Liver (tissue), 9 donors: ENCODE results near the gene PHGDH. TPM values are rescaled to one million over a fixed set of nuclear protein-coding genes. Genes with fewer than 3 reads are reported as not detected.

ENCODE experiments used
- DNase-seq: peaks from one replicate; pipeline ENCODE4 v3.0.0-alpha.2; 2017; ENCODE audit warnings: low spot score
- H3K27ac ChIP-seq, 2 donors: one replicate each; pipeline ENCODE4 v1.7.0; 2013; ENCODE audit warnings: inconsistent platforms in 2 of 2, low read length in 2 of 2, control low read depth in 1 of 2, low read depth in 1 of 2, mild to moderate bottlenecking in 1 of 2
- H3K27me3 ChIP-seq, 4 donors: one replicate each; pipeline versions ENCODE4 v1.6.1 to v1.7.0; 2013; ENCODE audit warnings: low read length in 3 of 4, inconsistent platforms in 1 of 4, mild to moderate bottlenecking in 1 of 4, moderate library complexity in 1 of 4; ENCODE audit not compliant: control insufficient read depth in 4 of 4, insufficient read depth in 4 of 4
- H3K36me3 ChIP-seq, 4 donors: one replicate each; pipeline versions ENCODE4 v1.6.1 to v1.7.0; 2013; ENCODE audit warnings: low read length in 3 of 4, mild to moderate bottlenecking in 3 of 4, low read depth in 1 of 4, moderate library complexity in 1 of 4; ENCODE audit not compliant: control insufficient read depth in 4 of 4, insufficient read depth in 3 of 4
- H3K4me1 ChIP-seq, 4 donors: one replicate each; pipeline versions ENCODE4 v1.6.1 to v1.7.0; 2013; ENCODE audit warnings: low read length in 3 of 4, mild to moderate bottlenecking in 3 of 4, moderate library complexity in 1 of 4; ENCODE audit not compliant: control insufficient read depth in 4 of 4, insufficient read depth in 4 of 4
- H3K4me3 ChIP-seq, 3 donors: one replicate each; pipeline versions ENCODE4 v1.6.1 to v1.7.0; 2013; ENCODE audit warnings: low read length in 3 of 3, control low read depth in 1 of 3, low read depth in 1 of 3, mild to moderate bottlenecking in 1 of 3
- H3K9ac ChIP-seq, 2 donors: one replicate each; pipeline ENCODE4 v1.7.0; 2013; ENCODE audit warnings: low read length in 2 of 2, mild to moderate bottlenecking in 2 of 2, moderate library complexity in 2 of 2, control low read depth in 1 of 2, low read depth in 1 of 2
- H3K9me3 ChIP-seq, 4 donors: one replicate each; pipeline versions ENCODE4 v1.6.1 to v1.7.0; 2013; ENCODE audit warnings: low read length in 3 of 4; ENCODE audit not compliant: control insufficient read depth in 4 of 4
- EGR1 ChIP-seq, 2 donors: IDR thresholded peaks; 2 replicates each; pipeline ENCODE4 v1.6.1; 2016 to 2018; ENCODE audit warnings: antibody characterized with exemption in 2 of 2, low read depth in 2 of 2
- FOXA1 ChIP-seq: IDR thresholded peaks from 2 replicates; pipeline ENCODE4 v1.6.1; 2016; ENCODE audit warnings: antibody characterized with exemption
- FOXA2 ChIP-seq: IDR thresholded peaks from 2 replicates; pipeline ENCODE4 v1.6.1; 2016; ENCODE audit warnings: antibody characterized with exemption
- HNF4A ChIP-seq, 2 donors: conservative IDR thresholded peaks; 2 replicates each; pipeline ENCODE4 v1.6.1; 2016; ENCODE audit warnings: antibody characterized with exemption in 2 of 2, mild to moderate bottlenecking in 2 of 2
- HNF4G ChIP-seq: IDR thresholded peaks from 2 replicates; pipeline ENCODE4 v1.6.1; 2016; ENCODE audit warnings: antibody characterized with exemption
- JUND ChIP-seq, 2 donors: IDR thresholded peaks; 2 replicates each; pipeline ENCODE4 v1.6.1; 2016; ENCODE audit warnings: antibody characterized with exemption in 2 of 2
- NR2F2 ChIP-seq: IDR thresholded peaks from 2 replicates; pipeline ENCODE4 v1.6.1; 2016; ENCODE audit warnings: antibody characterized with exemption
- RAD21 ChIP-seq, 2 donors: IDR thresholded peaks; 2 replicates each; pipeline ENCODE4 v1.6.1; 2016; ENCODE audit warnings: antibody characterized with exemption in 2 of 2, mild to moderate bottlenecking in 2 of 2
- RXRA ChIP-seq, 2 donors: IDR thresholded peaks; 2 replicates each; pipeline ENCODE4 v1.6.1; 2017 to 2018; ENCODE audit warnings: antibody characterized with exemption in 2 of 2, mild to moderate bottlenecking in 1 of 2
- SP1 ChIP-seq: IDR thresholded peaks from 2 replicates; pipeline ENCODE4 v1.6.1; 2018; ENCODE audit warnings: antibody characterized with exemption, mild to moderate bottlenecking
- TAF1 ChIP-seq: conservative IDR thresholded peaks from 2 replicates; pipeline ENCODE4 v1.6.1; 2016; ENCODE audit warnings: antibody characterized with exemption, mild to moderate bottlenecking
- YY1 ChIP-seq: IDR thresholded peaks from 2 replicates; pipeline ENCODE4 v1.6.1; 2016; ENCODE audit warnings: antibody characterized with exemption, mild to moderate bottlenecking
- WGBS: extraction: QIAGEN DNeasy Blood & Tissue Kit; methylation state at CpG from one replicate; pipeline ENCODE4 v1.1.7; 2013; 5-methylcytosine and 5-hydroxymethylcytosine counted together
- polyA plus RNA-seq, 2 donors: library from polyadenylated mRNA; stranded (reverse) in 1 of 2; unstranded in 1 of 2; fragments of 200-250 nt in 1 of 2; fragments of >200 nt in 1 of 2; fragmentation: Nextera tagmentation in 1 of 2; extraction: Ambion mirVana in 1 of 2; gene quantifications; one replicate each; pipeline versions ENCODE4 v1.2.1 to v1.2.3, GENCODE V29; 2013 to 2015
- total RNA-seq, 2 donors: library from RNA; depleted of rRNA; stranded (reverse); fragments of >200 nt; gene quantifications; one replicate each; pipeline ENCODE4 v1.2.3, GENCODE V29; 2014
- TF ChIP-seq, protein P1 (sequence below): fragments of 150-350 bp; IDR thresholded peaks from 2 replicates; pipeline ENCODE4 v1.5.1; 2017; ENCODE audit warnings: improper control_type of control experiment, low read depth, low read length; ENCODE audit not compliant: missing input control
- TF ChIP-seq, protein P2 (sequence below): IDR thresholded peaks from 2 replicates; pipeline ENCODE4 v1.6.1; 2016; ENCODE audit warnings: antibody characterized with exemption, mild to moderate bottlenecking
- TF ChIP-seq, protein P3 (sequence below): IDR thresholded peaks from 2 replicates; pipeline ENCODE4 v1.6.1; 2016; ENCODE audit warnings: antibody characterized with exemption
- TF ChIP-seq, protein P4 (sequence below): IDR thresholded peaks from 2 replicates; pipeline ENCODE4 v1.6.1; 2016; ENCODE audit warnings: antibody characterized with exemption
- TF ChIP-seq, protein P5 (sequence below): IDR thresholded peaks from 2 replicates; pipeline ENCODE4 v1.6.1; 2016; ENCODE audit warnings: antibody characterized with exemption
- donor health status: healthy.
- donor health status: healthy.
- donor health status: healthy.
- donor health status: healthy.
- donor health status: healthy.

PHGDH gene
- total and polyA plus RNA-seq, 4 donors, result 48.0 to 178 (median 80.5) TPM

DNA sequence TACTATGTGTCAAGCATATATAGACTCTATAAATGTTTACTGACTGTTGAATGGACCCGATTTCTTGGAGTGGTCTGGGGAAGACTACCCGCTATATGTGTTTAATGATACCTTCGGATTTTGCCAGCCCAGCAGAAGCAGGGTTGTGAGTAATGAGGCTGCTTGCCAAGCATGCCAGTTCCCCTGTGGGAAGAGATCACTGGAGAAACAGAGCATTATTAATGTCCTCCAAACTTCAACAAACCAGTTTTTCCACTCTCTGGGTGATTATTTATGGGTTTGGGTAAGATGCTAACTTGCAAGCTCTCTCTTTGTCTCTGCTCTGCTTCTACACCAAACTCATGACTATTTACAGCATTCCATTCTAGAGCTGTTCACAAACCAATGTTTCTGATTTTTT lies 25.1 kb upstream of the PHGDH start:
- peak; percentile 11 for TF ChIP-seq SP1
- TF ChIP-seq, protein P1, sequence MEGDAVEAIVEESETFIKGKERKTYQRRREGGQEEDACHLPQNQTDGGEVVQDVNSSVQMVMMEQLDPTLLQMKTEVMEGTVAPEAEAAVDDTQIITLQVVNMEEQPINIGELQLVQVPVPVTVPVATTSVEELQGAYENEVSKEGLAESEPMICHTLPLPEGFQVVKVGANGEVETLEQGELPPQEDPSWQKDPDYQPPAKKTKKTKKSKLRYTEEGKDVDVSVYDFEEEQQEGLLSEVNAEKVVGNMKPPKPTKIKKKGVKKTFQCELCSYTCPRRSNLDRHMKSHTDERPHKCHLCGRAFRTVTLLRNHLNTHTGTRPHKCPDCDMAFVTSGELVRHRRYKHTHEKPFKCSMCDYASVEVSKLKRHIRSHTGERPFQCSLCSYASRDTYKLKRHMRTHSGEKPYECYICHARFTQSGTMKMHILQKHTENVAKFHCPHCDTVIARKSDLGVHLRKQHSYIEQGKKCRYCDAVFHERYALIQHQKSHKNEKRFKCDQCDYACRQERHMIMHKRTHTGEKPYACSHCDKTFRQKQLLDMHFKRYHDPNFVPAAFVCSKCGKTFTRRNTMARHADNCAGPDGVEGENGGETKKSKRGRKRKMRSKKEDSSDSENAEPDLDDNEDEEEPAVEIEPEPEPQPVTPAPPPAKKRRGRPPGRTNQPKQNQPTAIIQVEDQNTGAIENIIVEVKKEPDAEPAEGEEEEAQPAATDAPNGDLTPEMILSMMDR, result no peak
- TF ChIP-seq EGR1 (IDR thresholded peaks at IDR 0.05; ENCODE audit: low read depth in 2 of 2), result no peak
- no peak for TF ChIP-seq FOXA2
- TF ChIP-seq FOXA1, result no peak
- TF ChIP-seq NR2F2, result no peak
- TF ChIP-seq, protein P2, sequence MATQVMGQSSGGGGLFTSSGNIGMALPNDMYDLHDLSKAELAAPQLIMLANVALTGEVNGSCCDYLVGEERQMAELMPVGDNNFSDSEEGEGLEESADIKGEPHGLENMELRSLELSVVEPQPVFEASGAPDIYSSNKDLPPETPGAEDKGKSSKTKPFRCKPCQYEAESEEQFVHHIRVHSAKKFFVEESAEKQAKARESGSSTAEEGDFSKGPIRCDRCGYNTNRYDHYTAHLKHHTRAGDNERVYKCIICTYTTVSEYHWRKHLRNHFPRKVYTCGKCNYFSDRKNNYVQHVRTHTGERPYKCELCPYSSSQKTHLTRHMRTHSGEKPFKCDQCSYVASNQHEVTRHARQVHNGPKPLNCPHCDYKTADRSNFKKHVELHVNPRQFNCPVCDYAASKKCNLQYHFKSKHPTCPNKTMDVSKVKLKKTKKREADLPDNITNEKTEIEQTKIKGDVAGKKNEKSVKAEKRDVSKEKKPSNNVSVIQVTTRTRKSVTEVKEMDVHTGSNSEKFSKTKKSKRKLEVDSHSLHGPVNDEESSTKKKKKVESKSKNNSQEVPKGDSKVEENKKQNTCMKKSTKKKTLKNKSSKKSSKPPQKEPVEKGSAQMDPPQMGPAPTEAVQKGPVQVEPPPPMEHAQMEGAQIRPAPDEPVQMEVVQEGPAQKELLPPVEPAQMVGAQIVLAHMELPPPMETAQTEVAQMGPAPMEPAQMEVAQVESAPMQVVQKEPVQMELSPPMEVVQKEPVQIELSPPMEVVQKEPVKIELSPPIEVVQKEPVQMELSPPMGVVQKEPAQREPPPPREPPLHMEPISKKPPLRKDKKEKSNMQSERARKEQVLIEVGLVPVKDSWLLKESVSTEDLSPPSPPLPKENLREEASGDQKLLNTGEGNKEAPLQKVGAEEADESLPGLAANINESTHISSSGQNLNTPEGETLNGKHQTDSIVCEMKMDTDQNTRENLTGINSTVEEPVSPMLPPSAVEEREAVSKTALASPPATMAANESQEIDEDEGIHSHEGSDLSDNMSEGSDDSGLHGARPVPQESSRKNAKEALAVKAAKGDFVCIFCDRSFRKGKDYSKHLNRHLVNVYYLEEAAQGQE, result no peak
- no peak overlapping the region for H3K4me3 ChIP-seq
- no peak for DNase-seq
- no peaks in the 10 kb centered on the region for H3K4me1 ChIP-seq
- no peaks in the 10 kb centered on the region for H3K36me3 ChIP-seq
- H3K27me3 ChIP-seq, result no peaks in the 10 kb centered on the region
- no peaks in the 10 kb centered on the region for H3K9me3 ChIP-seq
- H3K27ac ChIP-seq, result no peak overlapping the region
- 91% methylated on average over 3 of the region's 3 CpGs for WGBS
- no peak overlapping the region for H3K9ac ChIP-seq

DNA sequence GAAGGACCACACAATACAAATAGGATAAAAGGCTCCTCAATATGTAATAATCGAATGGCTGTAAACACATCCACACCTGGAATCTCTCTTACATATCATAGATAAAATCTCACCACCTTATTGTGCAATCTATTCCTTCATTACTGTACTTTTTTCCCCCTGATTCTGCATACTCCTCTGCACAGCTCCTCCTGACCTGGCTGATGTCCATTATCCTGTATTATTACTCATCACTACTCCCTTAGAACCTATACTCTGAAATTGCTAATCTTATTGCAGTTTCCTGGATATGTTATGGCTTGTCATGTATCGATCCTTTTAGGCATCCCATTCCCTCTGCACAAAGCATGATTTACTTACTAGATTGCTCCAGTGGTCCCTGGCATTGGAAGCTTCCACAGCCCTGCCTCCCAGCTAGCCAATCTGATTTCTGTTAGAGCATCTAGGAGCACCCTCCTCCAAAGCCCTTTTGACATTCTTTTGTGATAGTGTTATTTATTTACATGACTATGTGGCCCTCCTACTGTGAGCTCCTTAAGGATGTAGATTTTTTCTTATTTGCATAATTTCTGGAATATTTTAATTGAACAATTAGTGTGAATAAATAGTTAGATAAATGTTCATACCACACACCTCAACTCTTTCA lies 24.2 kb upstream of the PHGDH start:
- H3K9me3 ChIP-seq, result no peaks in the 10 kb centered on the region
- H3K27ac ChIP-seq, result no peak overlapping the region
- 84% methylated on average over 2 of the region's 2 CpGs for WGBS
- TF ChIP-seq JUND (IDR thresholded peaks at IDR 0.05), result no peak
- TF ChIP-seq, protein P3, sequence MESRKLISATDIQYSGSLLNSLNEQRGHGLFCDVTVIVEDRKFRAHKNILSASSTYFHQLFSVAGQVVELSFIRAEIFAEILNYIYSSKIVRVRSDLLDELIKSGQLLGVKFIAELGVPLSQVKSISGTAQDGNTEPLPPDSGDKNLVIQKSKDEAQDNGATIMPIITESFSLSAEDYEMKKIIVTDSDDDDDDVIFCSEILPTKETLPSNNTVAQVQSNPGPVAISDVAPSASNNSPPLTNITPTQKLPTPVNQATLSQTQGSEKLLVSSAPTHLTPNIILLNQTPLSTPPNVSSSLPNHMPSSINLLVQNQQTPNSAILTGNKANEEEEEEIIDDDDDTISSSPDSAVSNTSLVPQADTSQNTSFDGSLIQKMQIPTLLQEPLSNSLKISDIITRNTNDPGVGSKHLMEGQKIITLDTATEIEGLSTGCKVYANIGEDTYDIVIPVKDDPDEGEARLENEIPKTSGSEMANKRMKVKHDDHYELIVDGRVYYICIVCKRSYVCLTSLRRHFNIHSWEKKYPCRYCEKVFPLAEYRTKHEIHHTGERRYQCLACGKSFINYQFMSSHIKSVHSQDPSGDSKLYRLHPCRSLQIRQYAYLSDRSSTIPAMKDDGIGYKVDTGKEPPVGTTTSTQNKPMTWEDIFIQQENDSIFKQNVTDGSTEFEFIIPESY, result no peak
- no peak for TF ChIP-seq SP1
- no peak for TF ChIP-seq FOXA1
- TF ChIP-seq RXRA (IDR thresholded peaks at IDR 0.05), result no peak
- TF ChIP-seq, protein P2, result no peak
- TF ChIP-seq, protein P4, sequence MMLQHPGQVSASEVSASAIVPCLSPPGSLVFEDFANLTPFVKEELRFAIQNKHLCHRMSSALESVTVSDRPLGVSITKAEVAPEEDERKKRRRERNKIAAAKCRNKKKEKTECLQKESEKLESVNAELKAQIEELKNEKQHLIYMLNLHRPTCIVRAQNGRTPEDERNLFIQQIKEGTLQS, result no peak
- no peak for TF ChIP-seq HNF4A (conservative IDR thresholded peaks at IDR 0.05)
- no peak for TF ChIP-seq FOXA2
- no peak for TF ChIP-seq YY1
- no peak for TF ChIP-seq RAD21 (IDR thresholded peaks at IDR 0.05)
- TF ChIP-seq HNF4G, result no peak
- no peak for TF ChIP-seq TAF1
- TF ChIP-seq, protein P1, result no peak
- TF ChIP-seq, protein P5, sequence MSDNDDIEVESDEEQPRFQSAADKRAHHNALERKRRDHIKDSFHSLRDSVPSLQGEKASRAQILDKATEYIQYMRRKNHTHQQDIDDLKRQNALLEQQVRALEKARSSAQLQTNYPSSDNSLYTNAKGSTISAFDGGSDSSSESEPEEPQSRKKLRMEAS, result no peak
- TF ChIP-seq EGR1 (IDR thresholded peaks at IDR 0.05; ENCODE audit: low read depth in 2 of 2), result no peak
- TF ChIP-seq NR2F2, result no peak
- no peak for DNase-seq
- H3K4me1 ChIP-seq, result no peaks in the 10 kb centered on the region
- no peak overlapping the region for H3K9ac ChIP-seq
- H3K4me3 ChIP-seq, result no peak overlapping the region
- H3K36me3 ChIP-seq, result no peaks in the 10 kb centered on the region
- H3K27me3 ChIP-seq, result no peaks in the 10 kb centered on the region
